ENCODE results near the gene ZNF697. TPM values are rescaled to one million over a fixed set of nuclear protein-coding genes. Genes with fewer than 3 reads are reported as not detected.

Gene ZNF697
- total RNA-seq, 1 experiment from 2014 or later, result 7.1 TPM

DNA sequence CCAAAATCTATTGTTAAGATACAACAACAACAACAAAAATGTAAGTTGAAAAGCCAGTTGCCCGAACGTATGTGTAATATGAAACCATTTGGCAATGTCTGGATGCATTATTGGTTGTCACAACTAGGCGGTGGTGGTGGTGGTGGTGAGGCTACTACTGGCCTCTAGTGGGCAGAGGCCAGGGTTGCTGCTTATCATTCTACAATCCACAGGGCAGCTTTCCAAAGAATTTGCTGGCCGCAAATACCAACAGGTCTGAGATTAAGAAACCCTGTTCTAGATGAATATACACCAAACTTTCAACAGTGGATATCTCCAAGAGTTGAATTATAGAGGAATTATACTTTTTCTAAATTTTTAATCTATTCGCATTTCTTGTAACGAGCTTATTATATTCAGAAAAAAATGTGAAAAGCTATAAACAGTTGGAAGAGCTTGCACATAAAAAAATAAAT is 26.8 kb upstream of the ZNF697 start:
- in situ Hi-C loops (cut with HindIII; ENCODE audit: low pct_unique_long_range_greater_than_20kb, low sequenced_read_pairs), result no loop called here

DNA sequence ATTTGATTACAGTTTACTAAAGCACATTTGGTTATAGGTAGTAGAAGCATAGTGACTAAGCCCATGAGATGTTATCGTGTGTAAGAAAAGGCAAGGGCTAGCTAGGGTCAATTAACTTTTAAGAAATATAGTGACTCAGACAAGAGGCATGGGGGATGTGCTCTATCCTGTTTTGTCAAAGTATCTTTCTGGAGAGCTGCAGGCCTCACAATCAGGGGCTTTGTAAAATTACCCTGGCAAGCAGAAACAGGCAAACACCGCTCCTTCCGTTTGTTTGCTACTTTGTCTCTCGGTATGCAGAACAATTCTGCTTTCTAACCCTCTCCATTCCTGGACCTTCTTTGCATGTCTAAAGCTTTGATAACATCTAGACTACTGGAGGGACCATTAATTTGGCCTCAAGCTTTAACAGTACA is 26.1 kb upstream of the ZNF697 start:
- Histone ChIP-seq H3K4me3 (ENCODE audit: low read depth in 2 of 2, low read length in 2 of 2) (no peak overlapping the region), H3K27me3 (ENCODE audit: control insufficient read depth, insufficient read depth, low read length) (peaks cover 3% of the 10 kb centered on the region; the same call in 1 of the 2 replicates), H3K36me3 (ENCODE audit: control insufficient read depth, insufficient read depth, low read length) (no peaks in the 10 kb centered on the region), H3K4me1 (ENCODE audit: control insufficient read depth, insufficient read depth, low read length) (peaks cover 4% of the 10 kb centered on the region), H3K27ac (ENCODE audit: low read length) (no peak overlapping the region), H3K9me3 (ENCODE audit: control insufficient read depth, insufficient read depth, low read depth, low read length) (no peaks in the 10 kb centered on the region)
- ChIA-PET CTCF (interaction anchor here (1.0 to 2.3 kb wide), 3 partner anchors 26 to 90 kb away, joined by 3 to 14 read pairs (median 12); partner anchors contain the start of gene ZNF697), POLR2A (no interaction called here)
- TF ChIP-seq, protein P1, sequence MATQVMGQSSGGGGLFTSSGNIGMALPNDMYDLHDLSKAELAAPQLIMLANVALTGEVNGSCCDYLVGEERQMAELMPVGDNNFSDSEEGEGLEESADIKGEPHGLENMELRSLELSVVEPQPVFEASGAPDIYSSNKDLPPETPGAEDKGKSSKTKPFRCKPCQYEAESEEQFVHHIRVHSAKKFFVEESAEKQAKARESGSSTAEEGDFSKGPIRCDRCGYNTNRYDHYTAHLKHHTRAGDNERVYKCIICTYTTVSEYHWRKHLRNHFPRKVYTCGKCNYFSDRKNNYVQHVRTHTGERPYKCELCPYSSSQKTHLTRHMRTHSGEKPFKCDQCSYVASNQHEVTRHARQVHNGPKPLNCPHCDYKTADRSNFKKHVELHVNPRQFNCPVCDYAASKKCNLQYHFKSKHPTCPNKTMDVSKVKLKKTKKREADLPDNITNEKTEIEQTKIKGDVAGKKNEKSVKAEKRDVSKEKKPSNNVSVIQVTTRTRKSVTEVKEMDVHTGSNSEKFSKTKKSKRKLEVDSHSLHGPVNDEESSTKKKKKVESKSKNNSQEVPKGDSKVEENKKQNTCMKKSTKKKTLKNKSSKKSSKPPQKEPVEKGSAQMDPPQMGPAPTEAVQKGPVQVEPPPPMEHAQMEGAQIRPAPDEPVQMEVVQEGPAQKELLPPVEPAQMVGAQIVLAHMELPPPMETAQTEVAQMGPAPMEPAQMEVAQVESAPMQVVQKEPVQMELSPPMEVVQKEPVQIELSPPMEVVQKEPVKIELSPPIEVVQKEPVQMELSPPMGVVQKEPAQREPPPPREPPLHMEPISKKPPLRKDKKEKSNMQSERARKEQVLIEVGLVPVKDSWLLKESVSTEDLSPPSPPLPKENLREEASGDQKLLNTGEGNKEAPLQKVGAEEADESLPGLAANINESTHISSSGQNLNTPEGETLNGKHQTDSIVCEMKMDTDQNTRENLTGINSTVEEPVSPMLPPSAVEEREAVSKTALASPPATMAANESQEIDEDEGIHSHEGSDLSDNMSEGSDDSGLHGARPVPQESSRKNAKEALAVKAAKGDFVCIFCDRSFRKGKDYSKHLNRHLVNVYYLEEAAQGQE (IDR thresholded peaks at IDR 0.05; ENCODE audit: insufficient read depth in 1 of 2, low read depth in 2 of 2, low read length in 1 of 2), result no peak
- no peak for TF ChIP-seq SIN3A (IDR thresholded peaks at IDR 0.05; ENCODE audit: borderline replicate concordance, insufficient read depth, low read depth, low read length)
- TF ChIP-seq, protein P2, sequence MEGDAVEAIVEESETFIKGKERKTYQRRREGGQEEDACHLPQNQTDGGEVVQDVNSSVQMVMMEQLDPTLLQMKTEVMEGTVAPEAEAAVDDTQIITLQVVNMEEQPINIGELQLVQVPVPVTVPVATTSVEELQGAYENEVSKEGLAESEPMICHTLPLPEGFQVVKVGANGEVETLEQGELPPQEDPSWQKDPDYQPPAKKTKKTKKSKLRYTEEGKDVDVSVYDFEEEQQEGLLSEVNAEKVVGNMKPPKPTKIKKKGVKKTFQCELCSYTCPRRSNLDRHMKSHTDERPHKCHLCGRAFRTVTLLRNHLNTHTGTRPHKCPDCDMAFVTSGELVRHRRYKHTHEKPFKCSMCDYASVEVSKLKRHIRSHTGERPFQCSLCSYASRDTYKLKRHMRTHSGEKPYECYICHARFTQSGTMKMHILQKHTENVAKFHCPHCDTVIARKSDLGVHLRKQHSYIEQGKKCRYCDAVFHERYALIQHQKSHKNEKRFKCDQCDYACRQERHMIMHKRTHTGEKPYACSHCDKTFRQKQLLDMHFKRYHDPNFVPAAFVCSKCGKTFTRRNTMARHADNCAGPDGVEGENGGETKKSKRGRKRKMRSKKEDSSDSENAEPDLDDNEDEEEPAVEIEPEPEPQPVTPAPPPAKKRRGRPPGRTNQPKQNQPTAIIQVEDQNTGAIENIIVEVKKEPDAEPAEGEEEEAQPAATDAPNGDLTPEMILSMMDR (IDR thresholded peaks at IDR 0.05), result no peak
- TF ChIP-seq TCF7L2 (IDR thresholded peaks at IDR 0.05; ENCODE audit: low read depth, low read length), result no peak
- TF ChIP-seq POLR2AphosphoS5 (IDR thresholded peaks at IDR 0.05; ENCODE audit: low read depth, low read length), result no peak
- in situ Hi-C loops (cut with HindIII; ENCODE audit: low pct_unique_long_range_greater_than_20kb, low sequenced_read_pairs), result no loop called here
- DNase-seq (ENCODE audit: low read depth, low spot score), result no peak
- no TSS peak for BruUV-seq (replicated peaks)
- ATAC-seq, result no peak
- intact Hi-C loops (cut with micrococcal nuclease; ENCODE audit: unreplicated experiment), result loop anchor here (1.0 kb wide), 1 partner anchor 60 kb away; no protein-coding TSS in a partner anchor

More for the DNA sequence above, 26.8 kb upstream of the ZNF697 start:
- Histone ChIP-seq H3K27ac (ENCODE audit: low read length) (no peak overlapping the region), H3K36me3 (ENCODE audit: control insufficient read depth, insufficient read depth, low read length) (no peaks in the 10 kb centered on the region), H3K4me3 (ENCODE audit: low read depth in 2 of 2, low read length in 2 of 2) (peak overlapping the region; percentile 28 to 46; a peak in 3 of 4 replicates), H3K9me3 (ENCODE audit: control insufficient read depth, insufficient read depth, low read depth, low read length) (no peaks in the 10 kb centered on the region), H3K4me1 (ENCODE audit: control insufficient read depth, insufficient read depth, low read length) (peaks cover 4% of the 10 kb centered on the region), H3K27me3 (ENCODE audit: control insufficient read depth, insufficient read depth, low read length) (peaks cover 3% of the 10 kb centered on the region; the same call in 1 of the 2 replicates)
- ChIA-PET CTCF (interaction anchor here (0.5 to 2.3 kb wide), 10 partner anchors 9 to 155 kb away, joined by 3 to 14 read pairs (median 4); partner anchors contain the start of genes PHGDH and ZNF697), POLR2A (no interaction called here)
- no peak for TF ChIP-seq TCF7L2 (IDR thresholded peaks at IDR 0.05; ENCODE audit: low read depth, low read length)
- TF ChIP-seq, protein P2 (IDR thresholded peaks at IDR 0.05), result peak; percentile 71
- TF ChIP-seq, protein P1 (IDR thresholded peaks at IDR 0.05; ENCODE audit: insufficient read depth in 1 of 2, low read depth in 2 of 2, low read length in 1 of 2), result no peak
- intact Hi-C loops (cut with micrococcal nuclease; ENCODE audit: unreplicated experiment), result loop anchor here (1.0 kb wide), 1 partner anchor 61 kb away; no protein-coding TSS in a partner anchor
- ATAC-seq, result peak; percentile 82
- no TSS peak for BruUV-seq (replicated peaks)
- DNase-seq (ENCODE audit: low read depth, low spot score), result peak; percentile 27

Data from Panc1 (cell line).